GM20000 (cell line): ENCODE results near the gene GDF3.
"Not testable (repeated sequence)": the region's sequence is repeated elsewhere in the genome, so short reads cannot be mapped to it uniquely, and the experiment has no call there.

Experiments used
- DNase-seq: peaks from one replicate; pipeline ENCODE4 v3.0.0; 2012; ENCODE audit warnings: low spot score
- TF ChIP-seq, protein P1 (sequence below): IDR thresholded peaks from 2 replicates; pipeline ENCODE4 v1.5.1; 2012; ENCODE audit warnings: mild to moderate bottlenecking, control low read depth; ENCODE audit errors: extremely low read depth, missing control alignments

GDF3 gene

DNA sequence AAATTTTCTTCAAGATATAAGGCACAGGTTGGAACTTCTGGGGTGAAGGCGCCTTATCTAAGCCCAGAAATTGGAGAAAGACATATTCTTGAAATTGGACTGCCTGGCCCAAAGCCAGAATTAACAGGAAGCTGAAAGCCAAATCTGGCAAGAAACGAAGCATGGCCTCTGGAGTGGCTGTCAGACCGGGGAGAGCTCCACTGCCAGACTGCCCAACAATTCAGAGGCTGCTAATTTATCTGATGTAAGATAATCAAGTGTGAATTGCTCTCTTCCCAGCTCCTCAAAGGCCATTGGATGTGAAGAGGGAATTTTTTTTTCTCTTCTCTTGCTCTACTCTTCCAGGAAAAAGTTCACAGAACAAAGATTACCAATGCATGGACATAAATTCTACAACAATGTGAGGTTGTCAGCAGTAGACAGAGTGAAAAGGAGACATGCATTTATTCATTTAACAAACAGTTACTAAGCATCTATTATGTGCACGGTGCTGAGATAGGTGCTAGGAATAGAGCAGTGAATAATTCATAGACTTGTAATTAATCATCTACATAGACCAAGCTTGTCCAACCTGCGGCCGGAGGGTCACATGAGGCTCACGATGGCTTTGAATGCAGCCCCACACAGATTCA is at the start of gene GDF3:
TSS of gene GDF3 (minus strand) at position 210 of the 632 bp plus-strand sequence. CDS start at position 163, 47 bp downstream.
- no peak for DNase-seq
- TF ChIP-seq, protein P1, sequence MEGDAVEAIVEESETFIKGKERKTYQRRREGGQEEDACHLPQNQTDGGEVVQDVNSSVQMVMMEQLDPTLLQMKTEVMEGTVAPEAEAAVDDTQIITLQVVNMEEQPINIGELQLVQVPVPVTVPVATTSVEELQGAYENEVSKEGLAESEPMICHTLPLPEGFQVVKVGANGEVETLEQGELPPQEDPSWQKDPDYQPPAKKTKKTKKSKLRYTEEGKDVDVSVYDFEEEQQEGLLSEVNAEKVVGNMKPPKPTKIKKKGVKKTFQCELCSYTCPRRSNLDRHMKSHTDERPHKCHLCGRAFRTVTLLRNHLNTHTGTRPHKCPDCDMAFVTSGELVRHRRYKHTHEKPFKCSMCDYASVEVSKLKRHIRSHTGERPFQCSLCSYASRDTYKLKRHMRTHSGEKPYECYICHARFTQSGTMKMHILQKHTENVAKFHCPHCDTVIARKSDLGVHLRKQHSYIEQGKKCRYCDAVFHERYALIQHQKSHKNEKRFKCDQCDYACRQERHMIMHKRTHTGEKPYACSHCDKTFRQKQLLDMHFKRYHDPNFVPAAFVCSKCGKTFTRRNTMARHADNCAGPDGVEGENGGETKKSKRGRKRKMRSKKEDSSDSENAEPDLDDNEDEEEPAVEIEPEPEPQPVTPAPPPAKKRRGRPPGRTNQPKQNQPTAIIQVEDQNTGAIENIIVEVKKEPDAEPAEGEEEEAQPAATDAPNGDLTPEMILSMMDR, result no peak

DNA sequence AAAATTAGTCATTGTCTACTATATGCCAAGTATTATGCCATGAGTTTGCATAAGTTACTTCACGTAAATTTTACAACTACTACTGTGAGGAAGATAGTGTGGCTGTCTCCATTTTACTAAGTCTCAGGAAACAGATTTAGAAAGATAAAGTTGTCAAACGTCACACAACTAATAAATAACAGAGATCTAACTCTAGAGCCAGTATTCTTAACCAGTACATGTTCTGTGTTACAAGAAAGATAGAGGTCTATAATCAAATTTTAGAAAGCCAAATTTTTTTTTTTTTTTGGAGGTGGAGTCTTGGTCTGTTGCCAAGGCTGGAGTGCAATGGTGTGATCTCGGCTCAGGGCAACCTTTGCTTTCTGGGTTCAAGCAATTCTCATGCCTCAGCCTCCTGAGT is 37.4 kb upstream of the GDF3 start:
- TF ChIP-seq, protein P1, result no peak
- no peak for DNase-seq

DNA sequence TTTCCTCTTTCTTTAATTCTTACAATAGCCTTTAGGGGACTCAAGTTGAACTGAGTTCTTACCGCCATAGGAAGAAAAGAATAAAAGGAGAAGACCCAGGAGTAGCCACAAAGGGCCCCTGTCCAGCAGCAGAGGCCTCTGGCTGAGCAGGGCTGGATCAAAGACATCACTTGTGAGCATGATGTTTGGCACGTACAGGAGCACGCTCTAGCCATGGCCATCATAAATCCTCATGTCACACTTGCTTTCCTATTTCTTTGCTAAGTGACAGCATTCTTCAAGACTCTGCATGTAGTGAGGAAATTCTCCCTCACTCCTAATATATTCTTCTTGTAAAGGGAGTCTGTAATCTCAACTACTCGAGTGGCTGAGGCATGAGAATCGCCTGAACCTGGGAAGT is 35.9 kb upstream of the GDF3 start:
- TF ChIP-seq, protein P1, result no peak
- DNase-seq, result no peak

DNA sequence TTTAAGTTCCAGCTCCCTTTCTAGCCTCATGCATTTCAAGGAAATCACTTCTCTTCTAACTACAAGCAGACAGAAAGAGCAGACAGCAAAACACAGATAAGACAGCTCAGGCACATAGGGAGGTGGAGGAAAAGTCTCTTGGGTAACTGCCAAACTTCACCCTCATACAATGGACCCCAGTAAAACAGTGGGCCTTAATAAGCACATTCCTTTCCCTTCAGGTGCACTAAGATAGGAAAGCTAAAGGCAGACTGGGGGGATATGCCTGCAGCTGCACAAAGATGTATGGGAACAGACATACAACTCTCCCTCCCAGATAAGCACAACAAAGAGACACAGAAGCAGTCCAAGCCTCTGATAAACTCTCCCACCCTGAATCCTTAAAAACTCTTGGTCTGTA is 35.4 kb upstream of the GDF3 start:
- not testable (repeated sequence) for DNase-seq

DNA sequence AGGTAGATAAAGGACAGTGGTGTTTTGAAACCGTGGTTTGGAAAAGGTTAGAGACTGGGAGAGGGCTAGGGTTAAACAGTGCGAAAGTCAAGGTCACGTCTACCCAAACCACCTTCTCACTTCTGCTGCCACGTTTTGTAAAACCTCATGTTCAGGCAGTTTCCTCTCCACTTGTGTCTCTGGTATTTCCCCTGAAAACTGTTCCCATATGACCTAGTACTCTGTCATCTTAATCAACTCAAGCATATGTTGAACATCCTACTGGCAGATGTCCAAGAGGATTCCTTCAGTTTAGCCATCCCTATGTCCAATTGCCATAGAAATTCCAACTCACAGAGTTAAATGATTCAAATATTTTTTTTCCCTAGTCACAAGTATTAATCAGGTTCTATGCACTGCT is 34.2 kb upstream of the GDF3 start:
- DNase-seq, result no peak
- TF ChIP-seq, protein P1, result no peak

DNA sequence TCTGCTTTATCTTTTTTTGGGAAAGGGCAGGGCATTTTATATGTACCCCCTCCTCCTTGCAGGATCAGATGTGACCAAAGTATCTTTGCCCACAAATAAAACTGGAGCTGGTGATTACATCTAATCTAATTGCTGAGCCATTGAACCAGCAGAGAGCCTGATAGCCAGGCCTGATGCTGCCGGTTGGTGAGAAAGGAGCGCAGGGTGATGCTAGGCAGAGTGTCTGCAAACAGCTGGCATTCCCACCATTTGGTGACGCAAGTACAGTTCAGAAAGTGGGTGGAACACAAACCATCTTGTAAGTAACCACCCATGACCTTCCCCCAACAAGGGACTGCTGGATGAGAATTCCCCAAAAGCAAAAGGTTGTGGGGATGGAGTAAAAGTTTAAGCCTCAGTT is 28.4 kb upstream of the GDF3 start:
- TF ChIP-seq, protein P1, result no peak
- DNase-seq, result no peak

DNA sequence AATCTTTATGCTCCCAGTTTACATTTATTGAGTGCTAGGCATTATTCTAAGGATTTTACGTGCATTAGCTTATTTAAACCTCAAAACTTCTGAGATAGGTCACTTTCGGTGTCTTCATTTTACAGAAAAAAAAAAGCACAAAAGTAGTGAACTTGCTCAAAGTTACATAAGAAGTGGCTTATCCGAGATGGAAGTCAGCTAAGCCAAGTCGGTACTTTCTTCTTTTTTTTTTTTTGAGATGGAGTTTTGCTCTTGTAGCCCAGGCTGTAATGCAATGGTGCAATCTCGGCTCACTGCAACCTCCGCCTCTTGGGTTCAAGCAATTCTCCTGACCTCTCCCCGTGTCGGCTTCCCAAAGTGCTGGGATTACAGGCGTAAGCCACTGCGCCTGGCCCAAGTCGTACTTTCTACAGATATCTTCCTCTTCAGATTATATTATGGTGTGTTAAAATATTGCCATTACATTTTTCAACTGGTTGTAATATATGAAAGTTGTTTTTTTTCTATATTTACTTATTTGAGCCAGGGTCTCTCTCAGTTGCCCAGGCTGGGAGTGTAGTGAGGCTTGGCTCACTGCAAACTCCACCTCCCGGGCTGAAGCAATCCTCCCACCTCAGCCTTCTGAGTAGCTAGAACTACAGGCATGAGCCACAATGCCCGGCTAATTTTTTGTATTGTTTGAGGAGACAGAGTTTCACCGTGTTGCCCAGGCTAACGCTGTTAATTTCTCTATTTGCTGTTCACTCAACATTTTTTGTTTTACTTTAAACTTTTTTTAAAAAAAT is 24.6 kb upstream of the GDF3 start:
- no peak for DNase-seq
- TF ChIP-seq, protein P1, result no peak
